GM21737 (cell line): ENCODE results near the gene CCDC78.
A peak's percentile ranks its signal among the peaks of the same experiment; 100 is the strongest.
"Not testable (repeated sequence)": the region's sequence is repeated elsewhere in the genome, so short reads cannot be mapped to it uniquely, and the experiment has no call there.

Experiments
- ATAC-seq: cut with Tn5 transposase; IDR thresholded peaks from one replicate; pipeline ENCODE4 v1.9.1; 2021; ENCODE audit warnings: mild to moderate bottlenecking, moderate library complexity; ENCODE audit not compliant: unreplicated experiment

The CCDC78 gene

DNA sequence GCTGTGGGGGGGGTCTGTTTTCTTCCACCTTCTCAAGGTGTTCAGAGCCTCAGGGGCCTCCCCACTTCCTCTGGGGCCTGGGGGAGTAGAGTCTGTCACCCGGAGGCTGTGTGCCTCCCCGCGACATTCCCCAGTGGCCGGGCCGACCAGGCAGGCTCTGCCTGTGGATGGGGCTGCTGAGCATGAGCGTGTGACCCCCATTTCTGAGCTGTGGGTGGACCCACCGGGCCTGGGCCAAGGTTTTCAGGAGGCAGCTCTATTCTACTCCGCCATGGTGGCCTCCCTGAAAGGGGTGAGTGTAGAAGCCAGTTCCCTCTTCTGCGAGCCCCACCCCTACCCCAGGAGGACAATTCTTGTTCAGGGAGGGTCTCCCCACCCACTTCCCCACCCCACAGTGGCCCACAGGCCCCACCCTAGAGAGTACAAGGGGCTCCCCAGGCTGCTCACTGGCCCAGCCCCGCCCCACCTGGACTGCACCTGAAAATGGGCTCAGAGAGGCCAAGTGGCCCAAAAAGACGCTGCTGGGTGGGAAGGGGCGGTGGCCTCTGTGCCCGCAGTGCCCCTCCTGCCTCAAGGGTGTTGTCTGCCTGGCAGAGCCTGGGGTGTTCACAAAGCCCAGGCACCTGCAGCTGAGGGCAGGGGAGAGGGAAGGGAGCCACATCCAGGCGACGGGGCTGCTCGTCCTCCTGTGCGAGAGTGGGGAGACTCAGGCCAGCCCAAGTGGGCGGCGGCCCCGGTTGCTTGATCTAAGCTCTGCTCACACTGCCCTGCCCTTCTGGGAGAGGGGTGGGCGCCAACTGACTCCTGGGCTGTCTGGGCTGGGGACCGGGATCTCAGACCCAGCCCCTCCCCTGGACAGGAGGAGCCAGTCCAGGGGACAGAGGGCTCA lies 35.6 kb upstream of the CCDC78 start:
- no peak for ATAC-seq

GRCh38 chr16:760545-761343 lies 34.5 kb upstream of the CCDC78 start, which contains the start of gene MSLN:
Gene MSLN, plus strand, starts transcription at chr16:760734. Its CDS starts 1,947 bp downstream, at chr16:762681.
- no peak for ATAC-seq

GRCh38 chr16:760065-760464 lies 33.8 kb upstream of the CCDC78 start:
- no peak for ATAC-seq

DNA sequence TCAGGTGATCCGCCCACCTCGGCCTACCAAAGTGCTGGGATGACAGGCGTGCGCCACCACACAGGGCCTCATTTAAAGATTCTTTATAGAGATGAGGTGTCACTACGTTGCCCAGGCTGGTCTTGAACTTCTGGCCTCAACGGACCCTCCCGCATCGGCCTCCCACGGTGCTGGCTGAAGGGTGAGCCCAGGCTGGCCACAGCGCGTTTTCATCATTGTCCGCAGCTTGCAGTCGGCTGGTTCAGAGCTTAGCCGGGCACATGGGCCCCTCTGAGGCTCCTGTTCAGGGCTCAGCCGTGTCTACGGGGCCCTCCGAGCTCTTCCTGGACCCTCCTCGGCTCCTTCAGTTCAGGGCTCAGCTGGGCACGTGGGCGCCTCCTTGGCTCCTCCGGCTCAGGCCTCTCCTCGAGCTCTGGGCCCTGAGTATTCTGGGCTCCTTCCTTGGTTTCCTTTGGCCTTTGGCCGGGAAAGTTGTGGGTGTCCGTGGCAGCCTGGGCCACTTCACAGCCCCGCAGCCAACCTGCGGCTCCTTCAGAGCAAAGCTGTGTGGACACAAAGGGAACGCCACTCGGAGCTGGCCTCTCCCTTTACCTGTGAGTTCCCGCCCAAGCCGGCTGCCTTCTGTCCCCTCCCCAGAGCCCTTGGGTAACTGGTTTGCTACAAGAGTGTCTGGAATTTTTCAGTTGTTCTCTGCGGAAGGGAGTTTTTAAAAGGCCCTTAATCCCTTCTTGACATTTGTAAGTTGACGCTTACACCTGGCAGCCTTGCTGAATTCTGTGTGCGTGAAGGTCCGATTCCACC lies 33.1 kb upstream of the CCDC78 start:
- no peak for ATAC-seq

GRCh38 chr16:756428-756827 lies 30.2 kb upstream of the CCDC78 start:
- no peak for ATAC-seq

DNA sequence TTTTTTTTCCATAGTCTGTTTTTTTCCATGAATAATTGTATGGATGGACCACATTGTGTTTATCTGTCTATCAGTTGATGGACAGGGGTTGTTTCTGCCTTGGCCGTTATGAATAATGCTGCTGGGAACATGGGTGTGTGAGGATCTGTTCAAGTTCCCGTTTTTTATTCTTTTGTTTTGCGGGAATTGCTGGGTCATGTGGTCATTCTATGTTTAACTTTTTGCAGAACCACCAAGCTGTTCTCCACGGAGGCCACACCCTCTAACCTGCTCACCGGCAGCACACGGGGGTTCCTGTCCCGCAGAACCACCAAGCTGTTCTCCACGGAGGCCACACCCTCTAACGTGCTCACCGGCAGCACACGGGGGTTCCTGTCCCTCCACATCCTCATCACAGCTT lies 28.4 kb upstream of the CCDC78 start:
- no peak for ATAC-seq

DNA sequence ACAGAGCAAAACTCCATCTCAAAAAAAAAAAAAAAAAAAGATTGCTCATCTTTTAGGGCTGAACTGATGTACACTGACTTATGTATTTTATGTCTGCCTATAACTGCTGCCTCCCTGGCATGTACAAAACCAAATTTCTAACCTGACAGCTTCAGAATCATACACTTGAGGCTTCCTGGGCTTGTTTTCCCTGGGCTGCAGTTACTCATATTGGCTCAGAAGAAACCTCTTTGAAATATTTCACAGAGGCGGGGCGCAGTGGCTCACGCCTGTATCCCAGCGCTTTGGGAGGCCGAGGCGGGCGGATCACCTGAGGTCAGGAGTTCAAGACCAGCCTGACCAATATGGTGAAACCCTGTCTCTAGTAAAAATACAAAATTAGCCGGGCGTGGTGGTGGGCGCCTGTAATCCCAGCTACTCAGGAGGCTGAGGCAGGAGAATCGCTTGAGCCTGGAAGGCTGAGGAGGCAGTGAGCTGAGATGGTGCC lies 27.9 kb upstream of the CCDC78 start:
- ATAC-seq, result not testable (repeated sequence)

GRCh38 chr16:752007-752312 lies 25.7 kb upstream of the CCDC78 start:
- no peak for ATAC-seq

DNA sequence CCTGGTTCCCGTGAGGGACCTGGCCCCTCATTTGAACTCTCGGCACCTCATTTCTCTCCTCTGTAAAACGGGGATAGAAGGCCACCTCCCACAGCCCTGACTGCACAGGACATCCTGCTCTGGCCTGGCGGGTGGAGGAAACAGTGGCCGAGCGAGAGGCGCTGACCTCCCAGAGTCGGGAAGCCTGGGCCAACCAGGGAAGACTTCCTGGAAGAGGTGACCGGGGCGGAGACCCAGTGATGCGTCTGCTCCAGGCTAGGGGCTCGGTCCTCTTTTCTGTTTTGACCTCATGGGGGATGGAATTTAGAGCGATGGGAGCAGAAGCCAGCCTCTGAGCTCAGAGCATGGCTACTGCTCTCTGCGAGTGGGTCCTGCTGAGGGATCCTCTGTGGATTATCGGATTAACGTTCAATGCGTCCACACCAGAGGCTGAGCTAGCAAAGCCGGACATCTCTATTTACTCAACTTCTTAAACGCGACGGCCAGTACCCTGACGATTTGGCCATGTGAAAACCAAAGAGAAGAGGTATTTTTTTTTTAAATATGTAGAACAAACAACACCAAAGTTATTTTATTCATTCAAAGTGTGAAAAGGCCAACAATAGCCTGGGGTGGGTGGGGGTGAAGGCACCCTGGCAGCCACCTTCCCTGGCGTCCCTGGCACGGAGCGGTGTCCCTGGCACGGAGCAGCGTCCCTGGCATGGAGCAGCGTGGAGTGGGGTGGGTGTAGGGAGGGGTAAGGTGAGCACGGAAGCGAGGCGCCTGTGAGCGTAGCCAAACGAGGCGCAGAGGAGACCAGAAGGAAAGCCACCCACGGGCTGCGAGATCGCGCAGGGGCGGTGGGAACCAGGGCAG lies 25.1 kb upstream of the CCDC78 start:
- ATAC-seq, result no peak

- ATAC-seq, result no peak
These were observed 24.2 kb upstream of the CCDC78 start for GRCh38 chr16:750485-750884.

GRCh38 chr16:749010-749409 lies 22.8 kb upstream of the CCDC78 start:
- no peak for ATAC-seq

GRCh38 chr16:747978-748746 lies 21.9 kb upstream of the CCDC78 start:
- ATAC-seq, result no peak

DNA sequence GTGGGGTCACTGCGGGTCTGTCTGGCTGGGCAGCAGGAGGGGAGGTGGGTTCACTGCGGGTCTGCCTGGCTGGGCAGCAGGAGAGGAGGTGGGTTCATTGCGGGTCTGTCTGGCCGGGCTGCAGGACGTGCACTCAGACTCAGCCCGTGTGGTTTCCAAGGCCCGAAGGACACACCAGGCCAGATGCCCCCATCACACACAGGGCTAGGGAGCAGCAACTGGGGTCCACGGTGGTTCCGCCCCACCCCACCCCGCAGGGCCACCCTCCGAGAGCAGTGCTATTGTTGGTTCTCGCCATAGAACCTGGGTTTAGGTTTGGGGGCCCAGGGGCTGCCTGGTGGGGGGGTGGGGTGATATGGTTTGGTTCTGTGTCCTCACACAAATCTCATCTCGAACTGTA lies 20.4 kb upstream of the CCDC78 start:
- ATAC-seq, result no peak

DNA sequence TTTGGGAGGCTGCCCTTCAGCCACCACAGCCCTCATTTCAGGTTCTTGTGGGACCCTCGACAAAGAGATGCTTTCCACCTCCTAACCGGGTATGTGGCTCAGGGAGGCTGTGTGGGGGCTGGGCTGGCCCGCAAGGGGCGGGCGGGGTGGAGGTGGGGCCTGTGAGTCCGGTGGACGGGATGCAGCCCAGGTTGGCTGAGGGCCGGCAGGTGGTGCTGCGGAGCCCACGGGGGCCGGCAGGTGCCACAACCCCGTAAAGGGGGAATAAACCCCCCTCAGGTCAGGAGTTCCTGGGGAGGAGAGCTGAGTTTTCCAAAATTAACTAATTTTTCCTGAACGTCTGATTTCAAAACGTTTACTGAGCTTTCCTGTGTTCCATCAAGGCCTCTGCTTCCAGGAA lies 19.5 kb upstream of the CCDC78 start:
- no peak for ATAC-seq

- no peak for ATAC-seq
These were observed 17.7 kb upstream of the CCDC78 start for GRCh38 chr16:743794-744500.

- ATAC-seq, result not testable (repeated sequence)
These were observed 16.7 kb upstream of the CCDC78 start for GRCh38 chr16:742894-743293.

- no peak for ATAC-seq
These were observed 15.9 kb upstream of the CCDC78 start for GRCh38 chr16:741986-742629.

DNA sequence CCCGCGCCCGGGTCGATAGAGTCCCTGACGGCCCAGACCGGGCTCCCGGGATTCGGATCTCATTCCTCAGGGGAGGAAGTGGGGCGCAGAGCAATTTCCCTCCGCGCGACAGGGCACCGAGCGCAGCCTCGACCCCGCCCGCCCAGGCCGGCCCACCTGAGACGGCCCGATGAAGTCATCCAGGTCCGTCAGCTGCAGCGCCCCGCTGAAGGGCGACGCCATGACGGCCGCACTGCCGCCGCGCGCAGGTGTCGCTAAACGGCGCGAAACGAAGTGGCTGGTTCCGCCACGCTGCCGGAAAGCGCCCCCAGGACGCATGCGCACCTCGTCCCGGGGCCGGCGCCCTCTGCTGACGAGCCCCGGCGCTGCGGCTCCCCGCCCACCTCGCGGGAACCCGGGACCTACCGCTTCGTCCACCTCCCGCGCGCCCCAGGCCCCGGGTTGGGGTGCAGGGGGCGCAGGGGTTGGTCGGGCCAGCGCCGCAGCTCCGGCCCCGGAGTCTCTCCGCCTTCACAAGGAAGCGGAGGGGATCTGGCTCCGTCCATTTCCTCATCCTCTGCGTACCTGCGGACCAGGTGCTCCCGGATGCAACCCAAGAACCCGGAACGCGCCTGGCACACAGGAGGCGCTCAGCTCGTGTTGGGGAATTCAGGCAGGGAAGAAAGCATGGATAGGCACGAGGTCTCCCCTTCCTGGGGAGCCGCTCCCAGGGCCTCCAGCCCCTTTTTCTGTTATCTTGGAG lies 14.7 kb upstream of the CCDC78 start, which contains the start of gene CIAO3:
CIAO3 (minus strand) TSS at position 234 of the 742 bp plus-strand sequence; CDS start at position 222, 12 bp downstream.
- peak; percentile 69 for ATAC-seq
